NCI-H1048 (cell line): ENCODE data around the gene BID.

Source experiments
- DNase-seq: peaks from one replicate; lab custom pipeline; 2025; lab: John Stamatoyannopoulos, UW

BID gene

GRCh38 chr22:17774206-17774925 is at the start of gene BID:
Gene BID, minus strand, starts transcription at chr22:17774469. Its CDS starts 24,353 bp downstream, at chr22:17750116.
- DNase-seq: no peak

GRCh38 chr22:17823964-17824363 is 49.7 kb upstream of the BID start:
- DNase-seq: no peak

- DNase-seq: no peak
Measured at GRCh38 chr22:17823226-17823625, 49.0 kb upstream of the BID start.

GRCh38 chr22:17822087-17822486 is 47.8 kb upstream of the BID start:
- no peak for DNase-seq

GRCh38 chr22:17820879-17821439 is 46.7 kb upstream of the BID start:
- DNase-seq: no peak

- no peak for DNase-seq
Measured at GRCh38 chr22:17818649-17819048, 44.4 kb upstream of the BID start.

GRCh38 chr22:17818180-17818579 is 43.9 kb upstream of the BID start:
- DNase-seq: no peak

- no peak for DNase-seq
Measured at GRCh38 chr22:17817511-17818065, 43.3 kb upstream of the BID start.

- DNase-seq: no peak
Measured at GRCh38 chr22:17817079-17817478, 42.8 kb upstream of the BID start.

GRCh38 chr22:17816649-17817048 is 42.4 kb upstream of the BID start:
- no peak for DNase-seq

GRCh38 chr22:17815703-17816254 is 41.5 kb upstream of the BID start:
- no peak for DNase-seq

- DNase-seq: no peak
Measured at GRCh38 chr22:17814830-17815229, 40.6 kb upstream of the BID start.

GRCh38 chr22:17814084-17814483 is 39.8 kb upstream of the BID start:
- DNase-seq: no peak

- DNase-seq: no peak
Measured at GRCh38 chr22:17811119-17811518, 36.9 kb upstream of the BID start.

GRCh38 chr22:17810570-17811116 is 36.4 kb upstream of the BID start:
- DNase-seq: no peak

- no peak for DNase-seq
Measured at GRCh38 chr22:17808693-17809403, 34.6 kb upstream of the BID start.

- DNase-seq: no peak
Measured at GRCh38 chr22:17807578-17808410, 33.5 kb upstream of the BID start.

- DNase-seq: no peak
Measured at GRCh38 chr22:17807086-17807485, 32.8 kb upstream of the BID start.

GRCh38 chr22:17806437-17806836 is 32.2 kb upstream of the BID start:
- no peak for DNase-seq

- no peak for DNase-seq
Measured at GRCh38 chr22:17804331-17805080, 30.2 kb upstream of the BID start.
